ENCODE data around the gene SPRTN. TPM values are rescaled to one million over a fixed set of nuclear protein-coding genes. Genes with fewer than 3 reads are reported as not detected.

The SPRTN gene
- total and polyA plus RNA-seq, 5 donors from 2014 or later, result 18.5 to 31.3 (median 26.4) TPM

Other genes starting within 250 kb of the SPRTN start
- not detected for gene TRIM67, start 176.2 kb upstream of the SPRTN start, total RNA-seq
- not detected for gene TRIM67, start 176.2 kb upstream of the SPRTN start, polyA plus RNA-seq
- gene GNPAT, start 97.1 kb upstream of the SPRTN start, total RNA-seq, result 23.1 TPM
- 10 to 100 TPM; 36.4 to 46.8 (median 41.7) TPM for gene GNPAT, start 97.1 kb upstream of the SPRTN start, polyA plus RNA-seq
- 46.1 TPM for gene EXOC8, start 441 bp upstream of the SPRTN start, total RNA-seq
- gene EXOC8, start 441 bp upstream of the SPRTN start, polyA plus RNA-seq, result 1 to 10 TPM; 3.9 to 5.4 (median 4.1) TPM
- gene EGLN1, start 84.0 kb downstream of the SPRTN start, total RNA-seq, result 18.4 TPM
- 10 to 100 TPM; 20.7 to 31.6 (median 24.2) TPM for gene EGLN1, start 84.0 kb downstream of the SPRTN start, polyA plus RNA-seq
- gene TSNAX, start 190.4 kb downstream of the SPRTN start, total RNA-seq, result 34.8 TPM
- gene TSNAX, start 190.4 kb downstream of the SPRTN start, polyA plus RNA-seq, result 100 to 1,000 TPM in 2 of 4 donors, 10 to 100 TPM in 2; 93.4 to 117 (median 106) TPM